Brain microvascular endothelial cell (primary cell): ENCODE results near the gene ZBTB11.

ENCODE experiments used
- DNase-seq: peaks from one replicate; pipeline ENCODE4 v3.0.0-alpha.2; 2020
- H3K27ac ChIP-seq: fragments of 250-450 bp; sonication (Bioruptor Pico); 2 replicates; pipeline ENCODE4 v1.5.1; 2020; ENCODE audit warnings: mild to moderate bottlenecking, moderate library complexity
- H3K27me3 ChIP-seq: fragments of 250-450 bp; sonication (Bioruptor Pico); replicated peaks from 2 replicates; pipeline ENCODE4 v1.5.1; 2020; ENCODE audit warnings: mild to moderate bottlenecking
- H3K36me3 ChIP-seq: fragments of 250-450 bp; sonication (Bioruptor Pico); replicated peaks from 2 replicates; pipeline ENCODE4 v1.5.1; 2020; ENCODE audit warnings: mild to moderate bottlenecking
- H3K4me3 ChIP-seq: 2 replicates; pipeline ENCODE4 v1.5.1; 2011; ENCODE audit warnings: low read depth, mild to moderate bottlenecking, control low read depth, low read length, moderate library complexity
- CTCF ChIP-seq: IDR thresholded peaks from 2 replicates; pipeline ENCODE4 v1.5.1; 2011; ENCODE audit warnings: low read depth, mild to moderate bottlenecking, moderate library complexity, low read length, control low read depth, inconsistent platforms; ENCODE audit errors: missing control alignments
- in situ Hi-C: cut with HindIII; loops from 2 replicates; pipeline ENCODE4 v1.10.0; 2017; ENCODE audit warnings: low sequenced_read_pairs, low pct_ligation_motif_present

Gene ZBTB11

GRCh38 chr3:101673953-101674352 is 3.0 kb downstream of the ZBTB11 start:
- DNase-seq, result no peak
- H3K4me3 ChIP-seq, result no peak overlapping the region
- in situ Hi-C loops, result no loop called here
- H3K36me3 ChIP-seq, result peaks cover 8% of the 10 kb centered on the region
- no peak overlapping the region for H3K27ac ChIP-seq
- TF ChIP-seq CTCF, result no peak
- H3K27me3 ChIP-seq, result no peaks in the 10 kb centered on the region

GRCh38 chr3:101671014-101671413 is 5.9 kb downstream of the ZBTB11 start:
- H3K27me3 ChIP-seq, result no peaks in the 10 kb centered on the region
- no peak overlapping the region for H3K4me3 ChIP-seq
- TF ChIP-seq CTCF, result no peak
- DNase-seq, result no peak
- no peak overlapping the region for H3K27ac ChIP-seq
- in situ Hi-C loops, result no loop called here
- H3K36me3 ChIP-seq, result peaks cover 9% of the 10 kb centered on the region

DNA sequence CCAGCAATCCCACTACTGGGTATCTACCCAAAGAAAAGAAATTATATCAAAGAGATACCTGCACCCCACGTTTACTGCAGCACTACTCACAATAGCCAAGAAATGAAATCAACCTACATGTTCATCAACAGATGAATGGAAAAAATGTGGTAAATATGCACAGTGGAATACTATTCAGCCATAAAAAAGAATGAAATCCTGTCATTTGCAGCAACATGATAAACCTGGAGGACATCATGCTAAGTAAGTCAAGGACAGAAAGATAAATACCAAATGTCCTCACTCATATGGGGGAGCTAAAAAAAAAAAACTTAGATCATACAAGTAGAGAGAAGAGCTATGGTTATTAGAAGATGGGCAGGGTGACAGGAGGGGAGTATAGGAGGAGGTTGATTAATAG is 9.1 kb downstream of the ZBTB11 start:
- H3K36me3 ChIP-seq, result peaks cover 33% of the 10 kb centered on the region
- in situ Hi-C loops, result no loop called here
- TF ChIP-seq CTCF, result no peak

GRCh38 chr3:101667331-101667730 is 9.6 kb downstream of the ZBTB11 start:
- TF ChIP-seq CTCF, result no peak
- no peak for DNase-seq
- in situ Hi-C loops, result no loop called here
- no peaks in the 10 kb centered on the region for H3K27me3 ChIP-seq
- no peak overlapping the region for H3K27ac ChIP-seq
- no peak overlapping the region for H3K4me3 ChIP-seq
- H3K36me3 ChIP-seq, result peaks cover 35% of the 10 kb centered on the region

More for the DNA sequence above, 9.1 kb downstream of the ZBTB11 start:
- no peak overlapping the region for H3K4me3 ChIP-seq
- H3K27ac ChIP-seq, result no peak overlapping the region
- no peak for DNase-seq
- no peaks in the 10 kb centered on the region for H3K27me3 ChIP-seq

GRCh38 chr3:101665851-101666250 is 11.1 kb downstream of the ZBTB11 start:
- Histone ChIP-seq H3K27ac (no peak overlapping the region), H3K4me3 (no peak overlapping the region), H3K27me3 (no peaks in the 10 kb centered on the region), H3K36me3 (peaks cover 38% of the 10 kb centered on the region)
- no peak for TF ChIP-seq CTCF
- in situ Hi-C loops, result no loop called here
- no peak for DNase-seq

DNA sequence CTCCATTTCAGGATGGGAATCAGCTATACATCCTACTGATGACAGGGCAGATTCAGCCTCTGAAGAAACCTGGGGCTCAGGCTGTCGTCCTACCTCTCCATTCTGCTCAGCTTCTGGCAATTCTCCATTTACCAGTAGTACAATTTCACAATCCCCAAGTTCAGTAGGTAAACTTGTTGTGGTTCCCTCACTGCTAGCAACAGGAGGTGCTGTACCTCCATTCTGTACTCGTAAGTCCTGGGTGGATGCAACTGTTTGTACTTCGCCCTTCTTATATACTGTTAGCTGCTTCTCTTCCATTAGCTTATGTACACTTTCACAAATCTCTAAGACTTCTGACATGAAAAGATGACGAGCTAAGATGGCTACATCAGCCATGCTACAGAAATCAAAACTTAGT is 11.6 kb downstream of the ZBTB11 start:
- Histone ChIP-seq H3K27me3 (no peaks in the 10 kb centered on the region), H3K27ac (no peak overlapping the region), H3K4me3 (no peak overlapping the region), H3K36me3 (peaks cover 37% of the 10 kb centered on the region)
- DNase-seq, result no peak
- in situ Hi-C loops, result no loop called here
- TF ChIP-seq CTCF, result no peak
